Neural progenitor cell (in vitro differentiated cells): ENCODE data around the gene OR1K1. TPM values are rescaled to one million over a fixed set of nuclear protein-coding genes. Genes with fewer than 3 reads are reported as not detected.

ENCODE experiments used
- DNase-seq: peaks from one replicate; pipeline ENCODE4 v3.0.0-alpha.2; 2016; ENCODE audit warnings: low spot score
- H2AFZ ChIP-seq: fragments of 200-600 bp; sonication (generic); replicated peaks from 2 replicates; pipeline ENCODE4 v1.6.1; 2016; ENCODE audit warnings: antibody characterized with exemption
- H3F3A ChIP-seq: fragments of 200-600 bp; sonication (generic); 2 replicates; pipeline ENCODE4 v1.6.1; 2016; ENCODE audit warnings: antibody characterized with exemption, low read depth
- H3K27ac ChIP-seq: fragments of 200-600 bp; sonication (generic); 2 replicates; pipeline ENCODE4 v1.5.1; 2016; ENCODE audit warnings: mild to moderate bottlenecking
- H3K27me3 ChIP-seq: fragments of 200-600 bp; sonication (generic); 2 replicates; pipeline ENCODE4 v1.6.1; 2016; ENCODE audit warnings: mild to moderate bottlenecking, moderate library complexity
- H3K36me3 ChIP-seq: fragments of 200-600 bp; sonication (generic); 2 replicates; pipeline ENCODE4 v1.5.1; 2016
- H3K4me1 ChIP-seq: fragments of 200-600 bp; sonication (generic); 2 replicates; pipeline ENCODE4 v1.6.1; 2016; ENCODE audit warnings: mixed run types
- H3K4me2 ChIP-seq: fragments of 200-600 bp; sonication (generic); 2 replicates; pipeline ENCODE4 v1.6.1; 2016
- H3K4me3 ChIP-seq: fragments of 200-600 bp; sonication (generic); 2 replicates; pipeline ENCODE4 v1.5.1; 2016
- H3K79me2 ChIP-seq: fragments of 200-600 bp; sonication (generic); 2 replicates; pipeline ENCODE4 v1.6.1; 2016; ENCODE audit warnings: low read depth
- H3K9ac ChIP-seq: fragments of 200-600 bp; sonication (generic); 2 replicates; pipeline ENCODE4 v1.6.1; 2016
- H3K9me3 ChIP-seq: fragments of 200-600 bp; sonication (generic); 2 replicates; pipeline ENCODE4 v1.5.1; 2016; ENCODE audit warnings: low read depth
- H4K20me1 ChIP-seq: fragments of 200-600 bp; sonication (generic); 2 replicates; pipeline ENCODE4 v1.6.1; 2016; ENCODE audit warnings: low read depth
- H3K27ac Mint-ChIP-seq: 3 replicates; pipeline ENCODE4 v1.8.0; 2021; ENCODE audit warnings: mixed read lengths
- H3K27me3 Mint-ChIP-seq: 2 replicates; pipeline ENCODE4 v1.8.0; 2022; ENCODE audit warnings: low read depth, mild to moderate bottlenecking, inconsistent platforms, moderate library complexity, mixed read lengths; ENCODE audit not compliant: insufficient read depth
- H3K36me3 Mint-ChIP-seq: 3 replicates; pipeline ENCODE4 v1.8.0; 2021; ENCODE audit warnings: mixed read lengths
- H3K4me1 Mint-ChIP-seq: 3 replicates; pipeline ENCODE4 v1.8.0; 2021; ENCODE audit warnings: mixed read lengths
- H3K4me3 Mint-ChIP-seq: 3 replicates; pipeline ENCODE4 v1.8.0; 2021; ENCODE audit warnings: mild to moderate bottlenecking, moderate library complexity, mixed read lengths
- H3K9me3 Mint-ChIP-seq: 3 replicates; pipeline ENCODE4 v1.8.0; 2020; ENCODE audit warnings: mixed read lengths
- EZH2 ChIP-seq: fragments of 200-600 bp; sonication (generic); IDR thresholded peaks from 2 replicates; pipeline ENCODE4 v1.6.1; 2017; ENCODE audit warnings: antibody characterized with exemption, mild to moderate bottlenecking, moderate library complexity
- EZH2phosphoT487 ChIP-seq: fragments of 200-600 bp; sonication (generic); IDR thresholded peaks from 2 replicates; pipeline ENCODE4 v1.6.1; 2017; ENCODE audit warnings: antibody characterized with exemption
- total RNA-seq: library from RNA; depleted of rRNA; stranded (reverse); fragments of >200 nt; gene quantifications from 2 replicates; pipeline ENCODE4 v1.2.3, GENCODE V29; 2015; ENCODE audit warnings: low replicate concordance
- TF ChIP-seq, protein P1 (sequence below): fragments of 200-600 bp; sonication (generic); IDR thresholded peaks from 2 replicates; pipeline ENCODE4 v1.5.1; 2017; ENCODE audit warnings: antibody characterized with exemption, mild to moderate bottlenecking

The OR1K1 gene
- total RNA-seq, 1 donor from 2014 or later: not detected

DNA sequence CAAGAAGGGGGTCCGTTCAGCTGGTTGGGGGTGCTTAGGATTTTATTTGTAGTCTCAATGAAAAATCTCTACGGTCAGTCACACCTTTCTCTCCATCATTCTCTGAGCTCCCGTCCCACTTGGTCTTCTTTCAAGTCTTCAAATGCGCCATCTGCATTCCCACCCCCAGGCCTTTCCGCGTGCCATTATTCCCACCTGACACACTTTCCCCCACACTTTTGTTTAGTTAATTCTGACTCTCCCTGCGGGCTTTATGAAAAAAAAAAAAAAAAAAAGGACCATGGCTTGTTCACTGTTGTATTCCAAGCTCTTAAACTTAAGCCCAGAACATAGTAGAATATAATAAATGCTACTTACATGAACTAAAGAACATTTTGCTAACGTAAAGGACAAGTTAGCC is 22.9 kb upstream of the OR1K1 start:
- Mint-ChIP-seq H3K36me3 (no peaks in the 10 kb centered on the region), H3K4me3 (no peak overlapping the region), H3K27ac (no peak overlapping the region), H3K27me3 (peaks cover 5% of the 10 kb centered on the region), H3K9me3 (peaks cover 4% of the 10 kb centered on the region), H3K4me1 (no peaks in the 10 kb centered on the region)
- Histone ChIP-seq H2AFZ (no peak overlapping the region), H3K9me3 (peaks cover 8% of the 10 kb centered on the region), H3K4me1 (no peaks in the 10 kb centered on the region), H3K36me3 (no peaks in the 10 kb centered on the region), H3K9ac (no peak overlapping the region), H3K79me2 (no peaks in the 10 kb centered on the region), H3F3A (no peaks in the 10 kb centered on the region), H3K27ac (no peak overlapping the region), H3K4me3 (no peak overlapping the region), H3K4me2 (no peak overlapping the region), H3K27me3 (no peaks in the 10 kb centered on the region), H4K20me1 (no peaks in the 10 kb centered on the region)
- TF ChIP-seq, protein P1, sequence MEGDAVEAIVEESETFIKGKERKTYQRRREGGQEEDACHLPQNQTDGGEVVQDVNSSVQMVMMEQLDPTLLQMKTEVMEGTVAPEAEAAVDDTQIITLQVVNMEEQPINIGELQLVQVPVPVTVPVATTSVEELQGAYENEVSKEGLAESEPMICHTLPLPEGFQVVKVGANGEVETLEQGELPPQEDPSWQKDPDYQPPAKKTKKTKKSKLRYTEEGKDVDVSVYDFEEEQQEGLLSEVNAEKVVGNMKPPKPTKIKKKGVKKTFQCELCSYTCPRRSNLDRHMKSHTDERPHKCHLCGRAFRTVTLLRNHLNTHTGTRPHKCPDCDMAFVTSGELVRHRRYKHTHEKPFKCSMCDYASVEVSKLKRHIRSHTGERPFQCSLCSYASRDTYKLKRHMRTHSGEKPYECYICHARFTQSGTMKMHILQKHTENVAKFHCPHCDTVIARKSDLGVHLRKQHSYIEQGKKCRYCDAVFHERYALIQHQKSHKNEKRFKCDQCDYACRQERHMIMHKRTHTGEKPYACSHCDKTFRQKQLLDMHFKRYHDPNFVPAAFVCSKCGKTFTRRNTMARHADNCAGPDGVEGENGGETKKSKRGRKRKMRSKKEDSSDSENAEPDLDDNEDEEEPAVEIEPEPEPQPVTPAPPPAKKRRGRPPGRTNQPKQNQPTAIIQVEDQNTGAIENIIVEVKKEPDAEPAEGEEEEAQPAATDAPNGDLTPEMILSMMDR: no peak
- TF ChIP-seq EZH2 (no peak), EZH2phosphoT487 (no peak)
- DNase-seq: no peak

DNA sequence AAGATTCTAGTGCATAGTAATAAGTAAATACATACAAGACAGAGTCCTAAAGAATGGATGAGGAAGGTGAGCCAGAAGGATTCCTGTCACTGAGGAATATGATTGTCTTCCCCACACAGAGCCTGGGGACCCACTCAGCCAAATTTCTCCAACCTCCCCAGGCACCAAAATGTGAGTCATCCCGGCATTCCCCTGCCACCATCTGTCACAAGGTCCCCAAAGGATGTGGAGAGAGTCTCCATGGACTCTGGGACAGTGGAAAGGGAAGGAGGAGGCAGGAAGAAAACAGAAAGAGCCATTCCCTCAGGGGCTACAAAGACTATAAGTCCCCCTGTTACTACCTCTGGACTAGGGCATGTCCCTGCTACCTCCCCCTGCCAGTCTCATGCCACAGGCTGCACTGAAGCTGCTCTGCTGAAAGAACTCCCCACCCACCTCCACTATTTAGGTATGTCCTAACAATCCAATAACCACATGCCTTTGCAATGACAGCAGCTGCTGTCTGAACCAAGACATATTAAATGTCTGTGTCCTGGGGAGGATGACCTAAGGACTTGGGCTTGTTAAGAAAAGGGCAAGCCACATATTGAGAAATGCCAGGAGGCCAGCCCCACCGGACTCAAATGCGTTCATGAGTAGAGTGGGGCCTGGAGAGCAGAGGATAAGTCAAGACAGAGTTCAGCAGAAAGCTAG is 21.8 kb upstream of the OR1K1 start:
- H3K9me3 ChIP-seq: peaks cover 6% of the 10 kb centered on the region
- no peaks in the 10 kb centered on the region for H3K27me3 ChIP-seq
- no peaks in the 10 kb centered on the region for H3K36me3 ChIP-seq
- H3K9ac ChIP-seq: no peak overlapping the region
- H3K4me3 ChIP-seq: no peak overlapping the region
- Mint-ChIP-seq H3K27me3 (peaks cover 5% of the 10 kb centered on the region), H3K36me3 (no peaks in the 10 kb centered on the region), H3K4me3 (no peak overlapping the region), H3K9me3 (peaks cover 2% of the 10 kb centered on the region), H3K4me1 (no peaks in the 10 kb centered on the region), H3K27ac (no peak overlapping the region)
- no peak for DNase-seq
- no peaks in the 10 kb centered on the region for H3K79me2 ChIP-seq
- TF ChIP-seq, protein P1: no peak
- no peak overlapping the region for H3K4me2 ChIP-seq
- H3K27ac ChIP-seq: no peak overlapping the region
- no peaks in the 10 kb centered on the region for H4K20me1 ChIP-seq
- H3K4me1 ChIP-seq: no peaks in the 10 kb centered on the region
- no peaks in the 10 kb centered on the region for H3F3A ChIP-seq
- no peak overlapping the region for H2AFZ ChIP-seq

DNA sequence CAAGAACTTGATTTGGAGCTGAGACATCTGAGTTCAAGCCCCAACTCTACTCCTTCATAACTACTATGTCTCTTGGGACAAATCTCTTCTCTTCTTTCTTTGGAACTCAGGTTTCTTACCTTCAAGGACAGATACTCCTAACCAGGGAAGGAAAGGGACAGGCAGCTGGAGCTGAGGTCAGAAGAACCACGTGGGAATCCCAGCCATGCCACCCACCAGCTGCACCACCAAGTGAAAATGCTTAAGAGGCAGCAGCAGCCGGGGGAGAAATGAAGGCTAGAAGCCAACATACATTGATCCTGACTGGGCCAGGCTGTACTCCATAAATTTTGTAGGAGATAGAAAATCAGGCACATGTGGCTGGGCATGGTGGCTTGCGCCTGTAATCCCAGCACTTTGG is 20.7 kb upstream of the OR1K1 start:
- Mint-ChIP-seq H3K4me3 (no peak overlapping the region), H3K27me3 (peaks cover 5% of the 10 kb centered on the region), H3K4me1 (no peaks in the 10 kb centered on the region), H3K9me3 (no peaks in the 10 kb centered on the region), H3K36me3 (no peaks in the 10 kb centered on the region), H3K27ac (no peak overlapping the region)
- no peaks in the 10 kb centered on the region for H3K36me3 ChIP-seq
- H3K4me2 ChIP-seq: no peak overlapping the region
- H3K79me2 ChIP-seq: no peaks in the 10 kb centered on the region
- no peaks in the 10 kb centered on the region for H3K27me3 ChIP-seq
- DNase-seq: no peak
- no peaks in the 10 kb centered on the region for H3F3A ChIP-seq
- no peak overlapping the region for H3K27ac ChIP-seq
- no peak overlapping the region for H3K4me3 ChIP-seq
- no peaks in the 10 kb centered on the region for H4K20me1 ChIP-seq
- no peak overlapping the region for H3K9ac ChIP-seq
- H3K9me3 ChIP-seq: no peaks in the 10 kb centered on the region
- no peak overlapping the region for H2AFZ ChIP-seq
- TF ChIP-seq EZH2: no peak
- TF ChIP-seq, protein P1: no peak
- no peak for TF ChIP-seq EZH2phosphoT487
- H3K4me1 ChIP-seq: no peaks in the 10 kb centered on the region
